GM19467 (cell line): Measurements from ENCODE around the gene TSC22D1.
A peak's percentile ranks its signal among the peaks of the same experiment; 100 is the strongest.

ENCODE experiments used
- ATAC-seq: cut with Tn5 transposase; IDR thresholded peaks from one replicate; pipeline ENCODE4 v1.9.1; 2021; ENCODE audit warnings: mild to moderate bottlenecking, moderate library complexity; ENCODE audit not compliant: unreplicated experiment

TSC22D1 gene

DNA sequence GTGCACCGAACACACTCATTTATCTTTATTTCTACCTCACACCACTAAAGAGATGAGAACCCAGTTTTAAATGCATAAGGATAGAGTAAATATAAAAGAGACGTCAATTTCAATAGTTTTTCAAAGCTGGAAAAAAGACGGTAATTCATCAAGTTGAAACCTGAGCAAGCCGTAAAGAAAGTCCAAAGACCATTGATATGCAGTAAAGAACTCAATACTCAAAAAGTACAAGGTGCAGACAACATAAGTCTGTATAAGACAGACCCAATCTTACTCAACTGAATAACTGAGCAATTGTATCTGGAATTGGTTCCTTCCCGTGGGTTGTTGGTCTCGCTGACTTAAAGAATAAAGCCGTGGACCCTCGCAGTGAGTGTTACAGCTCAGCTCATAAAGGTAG, 120.4 kb downstream of the TSC22D1 start:
- no peak for ATAC-seq

- no peak for ATAC-seq
Observed at GRCh38 chr13:44453881-44454280, 122.2 kb downstream of the TSC22D1 start.

DNA sequence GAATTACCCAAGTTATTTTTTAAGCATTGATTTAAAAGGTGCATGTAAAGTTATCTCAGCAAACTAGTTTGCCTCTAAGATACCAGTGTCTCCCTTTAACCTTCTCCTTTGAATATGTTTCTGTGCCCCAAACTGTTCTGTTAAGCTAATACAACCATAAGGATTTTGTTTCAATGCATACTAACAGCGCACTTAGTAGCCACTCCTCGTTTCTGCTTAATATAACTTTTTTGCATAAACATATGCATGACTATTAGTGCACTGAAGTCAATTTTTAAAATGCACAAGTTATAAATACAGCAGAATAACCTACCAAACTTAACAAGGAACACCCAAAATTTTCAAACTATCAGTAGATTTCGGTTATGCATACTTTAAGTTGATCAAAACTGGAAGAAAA, 123.1 kb downstream of the TSC22D1 start:
- ATAC-seq: no peak

- no peak for ATAC-seq
Observed at GRCh38 chr13:44452418-44452817, 123.7 kb downstream of the TSC22D1 start.

- no peak for ATAC-seq
Observed at GRCh38 chr13:44451651-44452050, 124.5 kb downstream of the TSC22D1 start.

GRCh38 chr13:44451126-44451525, 125.0 kb downstream of the TSC22D1 start:
- no peak for ATAC-seq

GRCh38 chr13:44449999-44450821, 125.9 kb downstream of the TSC22D1 start:
- no peak for ATAC-seq

- no peak for ATAC-seq
Observed at GRCh38 chr13:44448875-44449274, 127.3 kb downstream of the TSC22D1 start.

- no peak for ATAC-seq
Observed at GRCh38 chr13:44448373-44448772, 127.8 kb downstream of the TSC22D1 start.

DNA sequence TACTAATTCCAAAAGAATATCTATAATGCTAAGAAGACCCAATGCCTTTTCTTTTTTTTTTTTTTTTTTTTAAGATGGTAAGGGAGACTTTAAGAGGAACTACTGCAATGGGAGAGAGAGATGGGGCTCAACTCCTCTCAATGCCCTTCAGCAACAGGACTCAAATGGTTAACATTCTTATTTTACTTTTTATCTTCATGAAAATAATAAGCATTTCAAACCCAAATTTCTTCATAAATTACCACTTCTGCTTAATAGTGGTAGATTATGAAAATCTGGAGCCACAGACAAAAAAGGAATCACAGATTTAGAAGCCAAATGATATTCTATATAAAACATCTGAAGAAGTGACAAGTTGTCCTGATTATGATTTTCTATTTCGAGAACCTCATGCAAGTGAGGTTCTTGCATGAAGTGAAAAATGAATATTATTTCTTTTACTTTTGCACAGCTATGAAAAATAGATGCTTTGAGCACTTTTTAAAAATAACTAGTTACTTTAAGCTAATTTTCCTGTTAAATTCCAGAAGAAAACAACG, 128.3 kb downstream of the TSC22D1 start:
- no peak for ATAC-seq

DNA sequence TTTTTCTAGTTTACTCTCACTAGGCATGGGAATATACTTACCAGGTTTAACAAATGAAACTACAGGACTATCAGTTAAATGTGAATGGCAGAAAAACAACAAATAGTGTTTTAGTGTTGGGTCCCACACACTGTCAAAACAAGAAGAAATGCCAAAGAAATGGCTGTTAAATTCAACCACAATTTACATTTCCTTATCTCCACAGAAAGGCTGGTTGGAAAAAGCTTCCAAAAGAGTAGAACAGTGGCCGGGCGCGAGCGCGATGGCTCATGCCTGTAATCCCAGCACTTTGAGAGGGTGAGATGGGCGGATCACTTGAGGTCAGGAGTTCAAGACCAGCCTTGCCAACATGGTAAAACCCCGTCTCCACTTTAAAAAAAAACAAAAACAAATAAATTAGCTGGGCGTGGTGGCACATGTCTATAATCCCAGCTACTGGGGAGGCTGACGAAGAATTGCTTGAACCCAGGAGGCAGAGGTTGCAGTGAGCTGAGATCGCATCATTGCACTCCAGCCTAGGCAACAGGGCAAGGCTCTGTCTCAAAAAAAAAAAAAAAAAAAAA, 136.0 kb downstream of the TSC22D1 start:
- no peak for ATAC-seq

GRCh38 chr13:44439452-44440024, 136.6 kb downstream of the TSC22D1 start:
- no peak for ATAC-seq

DNA sequence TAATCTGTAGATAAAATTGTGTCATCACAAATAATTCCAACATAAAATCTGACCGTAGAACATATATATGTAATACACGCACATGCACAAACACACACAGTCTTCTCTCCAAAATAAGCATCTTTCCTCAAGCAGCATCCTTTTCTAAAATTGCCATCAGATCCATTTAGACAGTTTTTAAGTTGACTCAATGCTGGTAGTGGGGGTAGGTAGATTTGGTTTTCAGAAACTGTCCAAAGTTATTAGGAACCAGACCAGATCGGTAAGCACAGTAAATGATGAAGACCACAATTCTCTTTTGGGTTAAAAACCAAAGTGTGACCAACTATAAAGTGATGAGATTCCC, 137.9 kb downstream of the TSC22D1 start:
- no peak for ATAC-seq

- ATAC-seq: no peak
Observed at GRCh38 chr13:44437356-44438233, 138.5 kb downstream of the TSC22D1 start.

DNA sequence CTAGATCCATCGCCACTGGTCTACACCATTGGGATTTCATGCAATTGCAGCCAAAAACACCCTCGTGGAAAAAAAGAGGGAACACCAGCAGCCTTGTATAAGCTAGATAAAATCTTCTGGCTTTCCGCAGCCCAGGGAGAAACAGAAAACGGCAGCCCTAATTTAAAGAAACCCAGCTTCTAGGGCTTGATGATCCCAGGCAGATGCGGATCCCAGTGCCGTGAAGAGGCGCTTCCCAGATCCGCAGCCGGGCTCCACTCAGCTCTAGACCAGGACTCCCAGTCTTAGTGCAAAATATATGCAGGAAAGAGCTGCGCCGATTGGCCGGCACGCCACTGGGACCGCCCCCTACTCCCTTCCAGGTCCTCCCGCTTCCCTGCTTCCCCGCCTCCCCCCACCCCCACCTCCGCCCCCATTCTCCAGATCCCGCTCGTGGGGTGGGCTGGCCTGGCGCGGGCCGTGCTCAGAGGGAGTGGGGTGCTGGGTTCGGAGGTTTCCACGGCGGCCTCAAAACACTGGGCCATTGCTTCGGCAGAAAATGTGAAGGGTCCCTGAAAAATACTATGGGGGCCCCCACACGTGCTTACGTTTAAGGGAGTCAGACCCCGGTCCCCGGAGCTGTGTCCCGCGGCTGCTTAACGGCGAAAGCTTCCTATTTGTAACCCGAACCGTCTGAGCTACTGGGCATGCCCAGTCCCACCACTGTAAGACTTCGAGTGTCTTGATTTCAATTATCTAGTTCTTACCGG, 139.4 kb downstream of the TSC22D1 start:
- ATAC-seq: no peak

DNA sequence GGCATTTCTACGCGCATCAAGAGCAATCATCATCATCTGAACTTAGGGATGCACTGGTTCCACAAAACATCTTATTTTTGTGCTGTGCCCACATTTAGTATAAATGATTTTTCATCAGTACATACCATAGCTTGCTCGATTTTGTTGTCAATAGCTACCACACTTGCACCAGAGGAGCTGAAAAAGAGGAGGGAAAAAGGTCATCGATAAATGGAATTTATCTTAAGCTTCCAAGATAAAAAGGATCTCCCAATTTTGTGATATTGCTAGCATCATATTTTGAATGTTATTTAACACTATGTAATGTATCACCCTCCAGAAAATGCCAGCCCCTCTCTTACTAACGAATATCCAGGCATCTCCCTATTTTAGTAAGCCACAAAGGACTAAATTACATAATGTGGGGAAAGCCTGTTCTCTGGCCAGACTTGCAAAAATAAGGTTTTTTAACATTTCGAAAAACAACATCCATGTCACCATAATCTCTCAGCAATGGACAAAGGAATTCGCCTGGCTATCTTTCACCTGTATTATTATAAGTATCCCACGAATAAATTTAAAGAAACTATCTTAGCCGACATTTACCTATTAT, 140.1 kb downstream of the TSC22D1 start:
- no peak for ATAC-seq

DNA sequence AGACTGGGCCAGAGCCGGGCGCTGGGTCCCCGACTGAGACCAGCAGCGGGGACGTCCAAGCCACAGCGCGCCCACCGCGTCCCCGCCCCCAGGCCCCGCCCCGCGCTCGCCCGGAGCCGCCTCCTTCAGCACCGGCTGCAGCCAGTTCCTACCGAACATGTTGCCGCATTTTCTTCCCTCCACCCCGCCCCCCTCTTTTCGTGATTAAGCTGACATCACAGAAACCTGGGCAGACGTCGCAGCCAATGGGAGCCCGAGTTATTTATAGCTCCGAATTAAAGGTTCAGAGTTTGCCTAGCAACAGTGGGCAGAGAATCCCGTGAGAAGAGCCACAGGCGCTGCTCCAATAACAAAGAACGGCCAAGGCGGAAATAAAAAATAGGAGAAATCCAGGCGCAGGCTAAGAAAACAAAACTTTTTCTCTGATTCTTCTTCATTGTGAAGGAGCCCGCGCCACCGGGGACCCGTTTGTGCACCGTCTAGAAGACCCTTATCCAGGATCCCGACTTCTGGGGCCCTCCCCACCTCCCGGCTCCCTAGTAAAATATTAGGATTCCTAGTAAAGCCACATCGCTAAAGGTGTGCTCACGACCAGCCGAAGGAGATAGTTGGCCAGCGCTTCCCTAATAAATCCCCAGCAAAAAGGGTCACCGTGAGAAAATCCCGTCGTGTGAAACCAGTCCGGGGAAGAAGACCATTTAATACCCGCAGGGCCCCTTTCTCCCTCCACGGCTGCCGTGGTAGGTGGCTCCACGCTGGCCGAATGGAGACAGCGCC, 140.8 kb downstream of the TSC22D1 start:
- peak; percentile 62 for ATAC-seq

- ATAC-seq: no peak
Observed at GRCh38 chr13:44434766-44435141, 141.4 kb downstream of the TSC22D1 start.
